Measurements from ENCODE around the gene EGLN2.
"Not testable (repeated sequence)": the region's sequence is repeated elsewhere in the genome, so short reads cannot be mapped to it uniquely, and the experiment has no call there.

EGLN2 gene

GRCh38 chr19:40842997-40843652 lies 44.1 kb downstream of the EGLN2 start:
- H3K9me3 ChIP-seq (ENCODE audit: insufficient read depth, low read length, severe bottlenecking); H2AFZ ChIP-seq (ENCODE audit: low read depth, low read length); H3K4me3 ChIP-seq (ENCODE audit: low read depth in 1 of 2, low read length in 2 of 2); H3K27ac ChIP-seq (ENCODE audit: low read length); H3K27me3 ChIP-seq (ENCODE audit: insufficient read depth, low read length, poor library complexity); H3K79me2 ChIP-seq (ENCODE audit: insufficient read depth, low read length); ATAC-seq (ENCODE audit: insufficient read depth, low read depth); H4K20me1 ChIP-seq (ENCODE audit: insufficient read depth, low read length); H3K9ac ChIP-seq (ENCODE audit: low read depth, low read length); H3K4me1 ChIP-seq (ENCODE audit: insufficient read depth, low read length); H3K4me2 ChIP-seq (ENCODE audit: insufficient read depth, low read length); DNase-seq; H3K36me3 ChIP-seq (ENCODE audit: insufficient read depth, low read length): not testable (repeated sequence)

- not testable (repeated sequence) for H3K9ac ChIP-seq (ENCODE audit: low read depth, low read length); H2AFZ ChIP-seq (ENCODE audit: low read depth, low read length); H3K79me2 ChIP-seq (ENCODE audit: insufficient read depth, low read length); H3K27me3 ChIP-seq (ENCODE audit: insufficient read depth, low read length, poor library complexity); H3K4me2 ChIP-seq (ENCODE audit: insufficient read depth, low read length); H3K36me3 ChIP-seq (ENCODE audit: insufficient read depth, low read length); H3K27ac ChIP-seq (ENCODE audit: low read length); H3K4me1 ChIP-seq (ENCODE audit: insufficient read depth, low read length); DNase-seq; H3K4me3 ChIP-seq (ENCODE audit: low read depth in 1 of 2, low read length in 2 of 2); H4K20me1 ChIP-seq (ENCODE audit: insufficient read depth, low read length); H3K9me3 ChIP-seq (ENCODE audit: insufficient read depth, low read length, severe bottlenecking); ATAC-seq (ENCODE audit: insufficient read depth, low read depth)
Observed at GRCh38 chr19:40843653-40844052, 44.7 kb downstream of the EGLN2 start.

GRCh38 chr19:40846722-40847121 lies 47.7 kb downstream of the EGLN2 start:
- H3K4me1 ChIP-seq (ENCODE audit: insufficient read depth, low read length); H3K36me3 ChIP-seq (ENCODE audit: insufficient read depth, low read length); H3K4me2 ChIP-seq (ENCODE audit: insufficient read depth, low read length); H4K20me1 ChIP-seq (ENCODE audit: insufficient read depth, low read length); DNase-seq; H3K79me2 ChIP-seq (ENCODE audit: insufficient read depth, low read length); H3K9ac ChIP-seq (ENCODE audit: low read depth, low read length); H3K27me3 ChIP-seq (ENCODE audit: insufficient read depth, low read length, poor library complexity); H3K4me3 ChIP-seq (ENCODE audit: low read depth in 1 of 2, low read length in 2 of 2); H3K27ac ChIP-seq (ENCODE audit: low read length); H3K9me3 ChIP-seq (ENCODE audit: insufficient read depth, low read length, severe bottlenecking); ATAC-seq (ENCODE audit: insufficient read depth, low read depth); H2AFZ ChIP-seq (ENCODE audit: low read depth, low read length): not testable (repeated sequence)

- not testable (repeated sequence) for H3K9me3 ChIP-seq (ENCODE audit: insufficient read depth, low read length, severe bottlenecking); H3K79me2 ChIP-seq (ENCODE audit: insufficient read depth, low read length); H4K20me1 ChIP-seq (ENCODE audit: insufficient read depth, low read length); H3K27ac ChIP-seq (ENCODE audit: low read length); H3K4me1 ChIP-seq (ENCODE audit: insufficient read depth, low read length); DNase-seq; H3K9ac ChIP-seq (ENCODE audit: low read depth, low read length); H3K4me2 ChIP-seq (ENCODE audit: insufficient read depth, low read length); H3K4me3 ChIP-seq (ENCODE audit: low read depth in 1 of 2, low read length in 2 of 2); H2AFZ ChIP-seq (ENCODE audit: low read depth, low read length); ATAC-seq (ENCODE audit: insufficient read depth, low read depth); H3K27me3 ChIP-seq (ENCODE audit: insufficient read depth, low read length, poor library complexity); H3K36me3 ChIP-seq (ENCODE audit: insufficient read depth, low read length)
Observed at GRCh38 chr19:40850277-40850676, 51.3 kb downstream of the EGLN2 start, which contains the start of gene CYP2A6. Gene CYP2A6, minus strand, starts transcription at chr19:40850447. Its CDS starts 21 bp downstream, at chr19:40850426.

GRCh38 chr19:40852467-40853152 lies 53.6 kb downstream of the EGLN2 start:
- H3K79me2 ChIP-seq (ENCODE audit: insufficient read depth, low read length); H3K4me1 ChIP-seq (ENCODE audit: insufficient read depth, low read length); H4K20me1 ChIP-seq (ENCODE audit: insufficient read depth, low read length); H3K9ac ChIP-seq (ENCODE audit: low read depth, low read length); ATAC-seq (ENCODE audit: insufficient read depth, low read depth); H2AFZ ChIP-seq (ENCODE audit: low read depth, low read length); DNase-seq; H3K9me3 ChIP-seq (ENCODE audit: insufficient read depth, low read length, severe bottlenecking); H3K36me3 ChIP-seq (ENCODE audit: insufficient read depth, low read length); H3K27me3 ChIP-seq (ENCODE audit: insufficient read depth, low read length, poor library complexity); H3K27ac ChIP-seq (ENCODE audit: low read length); H3K4me2 ChIP-seq (ENCODE audit: insufficient read depth, low read length); H3K4me3 ChIP-seq (ENCODE audit: low read depth in 1 of 2, low read length in 2 of 2): not testable (repeated sequence)
